Esophagus muscularis mucosa (tissue), 4 donors: ENCODE data around the gene CENPT. TPM values are rescaled to one million over a fixed set of nuclear protein-coding genes. Genes with fewer than 3 reads are reported as not detected.
A peak's percentile ranks its signal among the peaks of the same experiment; 100 is the strongest.

ENCODE experiments used
- DNase-seq: peaks from one replicate; pipeline ENCODE4 v3.0.0-alpha.2; 2017; ENCODE audit errors: extremely low spot score
- H3K27ac ChIP-seq, 4 donors: fragments of 200-600 bp; sonication (generic); replicated peaks in 1 of 4; 1 replicate in 3 of 4; 2 replicates in 1 of 4; pipeline ENCODE4 v1.5.1; 2016 to 2019; ENCODE audit warnings: mild to moderate bottlenecking in 1 of 4
- H3K27me3 ChIP-seq, 4 donors: fragments of 200-600 bp; sonication (generic); one replicate each; pipeline versions ENCODE4 v1.5.1 to v1.6.0; 2016 to 2019
- H3K36me3 ChIP-seq, 4 donors: fragments of 200-600 bp; sonication (generic); one replicate each; pipeline ENCODE4 v1.5.1; 2016 to 2019
- H3K4me1 ChIP-seq, 4 donors: fragments of 200-600 bp; sonication (generic); one replicate each; pipeline ENCODE4 v1.5.1; 2016 to 2019
- H3K4me3 ChIP-seq, 4 donors: fragments of 200-600 bp; sonication (generic); 1 replicate in 2 of 4; 2 replicates in 2 of 4; pipeline ENCODE4 v1.5.1; 2016 to 2019; ENCODE audit warnings: mild to moderate bottlenecking in 4 of 4, moderate library complexity in 1 of 4
- H3K9me3 ChIP-seq, 4 donors: fragments of 200-600 bp; sonication (generic); 1 replicate in 3 of 4; 2 replicates in 1 of 4; pipeline ENCODE4 v1.5.1; 2016 to 2019
- CTCF ChIP-seq, 3 experiments: fragments of 200-600 bp in 2 of 3; fragments of 450-650 bp in 1 of 3; sonication (generic) in 2 of 3; IDR thresholded peaks; one replicate each; pipeline ENCODE4 v1.5.1; 2017 to 2019; ENCODE audit warnings: antibody characterized with exemption in 3 of 3, mild to moderate bottlenecking in 2 of 3, moderate library complexity in 1 of 3
- EP300 ChIP-seq: sonication (generic); formaldehyde crosslinking; IDR thresholded peaks from one replicate; pipeline ENCODE4 v1.6.1; 2017; ENCODE audit warnings: antibody characterized with exemption
- POLR2A ChIP-seq: fragments of 450-650 bp; IDR thresholded peaks from one replicate; pipeline ENCODE4 v1.6.1; 2017; ENCODE audit warnings: antibody characterized with exemption, moderate library complexity, mild to moderate bottlenecking, low read depth
- POLR2AphosphoS5 ChIP-seq, 2 donors: sonication (generic); formaldehyde crosslinking; IDR thresholded peaks; one replicate each; pipeline ENCODE4 v1.6.1; 2017; ENCODE audit warnings: antibody characterized with exemption in 2 of 2
- WGBS: methylation state at CpG from one replicate; pipeline ENCODE4 v1.1.5; 2018; 5-methylcytosine and 5-hydroxymethylcytosine counted together
- intact Hi-C: fragments of 100-400 bp; cut with DNase I; formaldehyde crosslinking; loops from one replicate; pipeline ENCODE4 v1.15.1; 2023
- total RNA-seq, 4 donors: library from RNA; depleted of rRNA; stranded (reverse); fragments of >200 nt; gene quantifications; one replicate each; pipeline versions ENCODE4 v1.1.0 to v1.2.1, GENCODE V29; 2016

The CENPT gene
- total RNA-seq, 4 donors from 2014 or later = 30.3 to 50.7 (median 33.2) TPM

DNA sequence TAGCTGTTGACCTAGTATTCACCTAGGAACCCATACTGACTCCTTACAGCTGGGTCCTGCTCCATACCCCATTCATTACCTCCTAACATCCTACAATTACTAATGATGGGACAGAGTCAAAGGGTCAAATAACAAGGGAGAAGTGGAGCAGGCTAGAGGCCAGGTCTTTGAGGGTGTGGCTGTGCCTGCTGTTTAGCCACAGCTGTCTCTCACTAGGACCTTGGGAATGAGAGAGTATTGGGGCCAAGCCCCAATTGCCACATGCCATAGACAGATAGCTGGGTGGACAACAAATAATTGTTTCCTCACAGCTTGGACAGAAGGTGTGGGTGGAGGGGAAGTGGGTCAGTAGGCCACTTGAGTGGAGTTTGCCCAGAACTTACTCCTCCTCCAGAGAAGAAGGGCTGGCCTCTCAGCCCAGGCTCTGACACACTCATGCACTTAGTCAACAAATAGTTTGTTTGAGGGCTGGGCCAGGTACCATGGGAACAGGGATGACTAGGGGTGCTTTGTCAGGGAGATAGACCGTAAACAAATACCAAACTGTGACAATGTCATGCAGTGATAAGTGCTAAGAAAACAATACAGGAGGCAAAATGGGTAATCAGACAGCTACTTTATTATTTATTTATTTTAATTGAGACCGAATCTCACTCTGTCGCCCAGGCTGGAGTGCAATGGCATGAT lies 10.2 kb upstream of the CENPT start:
- Histone ChIP-seq H3K27me3 (no peaks in the 10 kb centered on the region), H3K27ac (peak overlapping the region; percentile 52 to 81 (median 69)), H3K4me1 (peaks cover 68 to 83% (median 73%) of the 10 kb centered on the region in 4 donors), H3K9me3 (no peaks in the 10 kb centered on the region), H3K36me3 (peaks cover 0 to 3% (median 0%) of the 10 kb centered on the region in 4 donors), H3K4me3 (no peak overlapping the region)
- WGBS = 49% methylated on average over 3 of the region's 3 CpGs
- TF ChIP-seq POLR2AphosphoS5 (IDR thresholded peaks at IDR 0.05) = peak; percentile 47 to 48
- TF ChIP-seq EP300 = no peak
- TF ChIP-seq CTCF (IDR thresholded peaks at IDR 0.05) = no peak
- TF ChIP-seq POLR2A = no peak
- intact Hi-C loops = no loop called here
- DNase-seq = no peak

DNA sequence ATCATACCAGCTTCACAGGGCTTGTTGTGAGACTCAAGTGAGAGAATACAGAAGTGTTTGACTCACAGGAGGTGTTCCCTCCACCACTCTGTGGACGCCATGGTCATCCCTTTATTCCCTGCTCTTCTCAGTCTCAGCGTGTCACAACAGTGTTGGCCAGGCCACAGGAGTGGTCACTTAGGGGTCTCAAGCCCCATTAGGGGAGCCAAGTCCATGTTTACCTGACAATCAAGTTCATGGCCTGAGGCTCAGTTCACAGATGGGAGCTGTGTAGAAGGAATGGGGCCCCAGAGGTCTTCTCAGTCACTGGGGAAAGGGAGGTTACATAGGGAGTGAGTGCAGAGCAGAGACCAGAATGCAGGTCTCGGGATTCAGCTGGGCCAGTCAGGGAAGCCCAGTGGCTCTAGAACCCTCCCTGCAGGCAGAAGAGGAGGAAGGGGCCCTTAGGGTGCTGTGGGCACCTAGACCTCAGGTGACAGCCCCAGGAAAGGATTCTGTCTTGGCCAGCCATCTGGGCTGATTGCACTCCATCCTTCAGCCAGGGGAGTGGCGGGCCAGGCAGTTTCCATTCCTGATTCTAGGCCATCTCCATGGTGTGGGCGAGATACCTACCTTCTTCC lies 9.5 kb upstream of the CENPT start:
- Histone ChIP-seq H3K27me3 (no peaks in the 10 kb centered on the region), H3K27ac (peak overlapping the region; percentile 39 to 81 (median 69)), H3K9me3 (no peaks in the 10 kb centered on the region), H3K4me1 (peaks cover 62 to 76% (median 66%) of the 10 kb centered on the region in 4 donors), H3K4me3 (no peak overlapping the region), H3K36me3 (peaks cover 0 to 5% (median under 1%) of the 10 kb centered on the region in 4 donors)
- WGBS = 91% methylated on average over 5 of the region's 5 CpGs
- no peak for TF ChIP-seq POLR2AphosphoS5 (IDR thresholded peaks at IDR 0.05)
- TF ChIP-seq CTCF (IDR thresholded peaks at IDR 0.05) = no peak
- TF ChIP-seq POLR2A = no peak
- no peak for TF ChIP-seq EP300
- intact Hi-C loops = no loop called here
- no peak for DNase-seq

GRCh38 chr16:67855789-67856188 lies 8.3 kb upstream of the CENPT start:
- no peak overlapping the region for H3K4me3 ChIP-seq
- WGBS = 82% methylated on average over 10 of the region's 10 CpGs
- H3K27me3 ChIP-seq = no peaks in the 10 kb centered on the region
- intact Hi-C loops = no loop called here
- H3K36me3 ChIP-seq = peaks cover 0 to 7% (median 3%) of the 10 kb centered on the region in 4 donors
- no peak for TF ChIP-seq POLR2AphosphoS5 (IDR thresholded peaks at IDR 0.05)
- TF ChIP-seq POLR2A = no peak
- TF ChIP-seq EP300 = no peak
- TF ChIP-seq CTCF (IDR thresholded peaks at IDR 0.05) = no peak
- peaks cover 49 to 75% (median 54%) of the 10 kb centered on the region in 4 donors for H3K4me1 ChIP-seq
- H3K9me3 ChIP-seq = no peaks in the 10 kb centered on the region
- H3K27ac ChIP-seq = peak overlapping the region in 1 of 4 donors; percentile 7
- no peak for DNase-seq

- peaks cover 36 to 75% (median 54%) of the 10 kb centered on the region in 4 donors for H3K4me1 ChIP-seq
- H3K27ac ChIP-seq = no peak overlapping the region
- H3K9me3 ChIP-seq = no peaks in the 10 kb centered on the region
- peaks cover 0 to 10% (median 3%) of the 10 kb centered on the region in 4 donors for H3K36me3 ChIP-seq
- no peak for DNase-seq
- 100% methylated on average over 3 of the region's 3 CpGs for WGBS
- intact Hi-C loops = no loop called here
- TF ChIP-seq POLR2AphosphoS5 (IDR thresholded peaks at IDR 0.05) (no peak), POLR2A (no peak), EP300 (no peak)
- H3K27me3 ChIP-seq = no peaks in the 10 kb centered on the region
- H3K4me3 ChIP-seq = no peak overlapping the region
Measured at GRCh38 chr16:67853670-67854069, 6.2 kb upstream of the CENPT start.

DNA sequence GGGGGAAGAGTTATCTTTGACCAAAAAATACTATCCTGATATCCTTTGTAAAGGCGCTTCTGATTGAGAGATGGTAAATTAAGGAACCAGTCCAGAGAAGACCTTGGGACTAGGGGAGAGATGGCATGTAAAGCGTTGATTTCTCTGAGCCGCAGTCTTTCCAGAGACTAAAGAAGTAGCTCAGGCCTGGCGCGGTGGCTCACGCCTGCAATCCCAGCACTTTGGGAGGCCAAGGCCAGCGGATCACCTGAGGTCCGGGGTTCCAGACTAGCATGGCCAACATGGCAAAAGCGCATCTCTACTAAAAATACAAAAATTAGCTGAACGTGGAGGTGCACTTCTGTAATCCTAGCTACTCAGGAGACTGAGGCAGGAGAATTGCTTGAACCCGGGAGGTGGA lies 625 bp upstream of the CENPT start:
- peak overlapping the region; percentile 85 to 99 (median 93) for H3K4me3 ChIP-seq
- H3K4me1 ChIP-seq = peaks cover 47 to 73% (median 56%) of the 10 kb centered on the region in 4 donors
- H3K27me3 ChIP-seq = no peaks in the 10 kb centered on the region
- peak overlapping the region; percentile 98 to 99 (median 99) for H3K27ac ChIP-seq
- DNase-seq = no peak
- H3K9me3 ChIP-seq = no peaks in the 10 kb centered on the region
- TF ChIP-seq EP300 (no peak), POLR2AphosphoS5 (IDR thresholded peaks at IDR 0.05) (no peak), POLR2A (no peak), CTCF (IDR thresholded peaks at IDR 0.05) (no peak)
- whole genome bisulfite sequencing = 83% methylated on average over 11 of the region's 11 CpGs
- intact Hi-C loops = no loop called here
- H3K36me3 ChIP-seq = peaks cover 0 to 10% (median 3%) of the 10 kb centered on the region in 4 donors
